MCF 10A (cell line): ENCODE data around the gene SHROOM3. TPM values are rescaled to one million over a fixed set of nuclear protein-coding genes. Genes with fewer than 3 reads are reported as not detected.
"Not testable (repeated sequence)": the region's sequence is repeated elsewhere in the genome, so short reads cannot be mapped to it uniquely, and the experiment has no call there.

Source experiments
- BruUV-seq: library from RNA; stranded (reverse); fragments of 400-500 nt; replicated peaks from 2 replicates; lab custom pipeline; 2021; lab: Mats Ljungman, UMichigan
- CTCF ChIA-PET: fragments of 300-600 bp; sonication (Branson Sonifier 250); formaldehyde crosslinking; extraction: SDS; loops from one replicate; lab custom pipeline; 2021; ENCODE audit warnings: antibody characterized with exemption, inconsistent platforms; lab: Yijun Ruan, JAX
- POLR2A ChIA-PET: fragments of 300-600, 350-650 bp; sonication (Branson Sonifier 250); formaldehyde crosslinking; extraction: SDS; loops from one replicate; lab custom pipeline; 2020; ENCODE audit warnings: antibody characterized with exemption, inconsistent platforms; lab: Yijun Ruan, JAX
- DNase-seq: peaks from one replicate; pipeline ENCODE4 v3.0.0-alpha.2; 2018; ENCODE audit not compliant: unreplicated experiment
- H3K27ac Mint-ChIP-seq: one replicate; pipeline ENCODE4 v1.8.0; 2022; ENCODE audit warnings: mild to moderate bottlenecking, low read depth, mixed read lengths; ENCODE audit not compliant: unreplicated experiment
- H3K27me3 Mint-ChIP-seq: one replicate; pipeline ENCODE4 v1.8.0; 2022; ENCODE audit warnings: mixed read lengths; ENCODE audit not compliant: insufficient read depth, unreplicated experiment
- H3K36me3 Mint-ChIP-seq: one replicate; pipeline ENCODE4 v1.8.0; 2022; ENCODE audit warnings: mild to moderate bottlenecking, moderate library complexity, mixed read lengths; ENCODE audit not compliant: insufficient read depth, unreplicated experiment
- H3K4me1 Mint-ChIP-seq: one replicate; pipeline ENCODE4 v1.8.0; 2022; ENCODE audit warnings: mixed read lengths; ENCODE audit not compliant: insufficient read depth, unreplicated experiment
- H3K4me3 Mint-ChIP-seq: one replicate; pipeline ENCODE4 v1.8.0; 2022; ENCODE audit warnings: mild to moderate bottlenecking, moderate library complexity, mixed read lengths; ENCODE audit not compliant: unreplicated experiment
- H3K9me3 Mint-ChIP-seq: one replicate; pipeline ENCODE4 v1.8.0; 2022; ENCODE audit warnings: mixed read lengths; ENCODE audit not compliant: unreplicated experiment
- intact Hi-C: fragments of 100-400 bp; cut with micrococcal nuclease; formaldehyde crosslinking; loops from 2 replicates; pipeline ENCODE4 v1.14.1; 2022
- total RNA-seq: library from RNA; stranded (reverse); gene quantifications from 2 replicates; pipeline ENCODE4 v1.2.3, GENCODE V29; 2022
- TF ChIP-seq, protein P1 (sequence below): fragments of 200-600 bp; IDR thresholded peaks from one replicate; pipeline ENCODE4 v1.8.0; 2022; ENCODE audit warnings: antibody characterized with exemption, mild to moderate bottlenecking; ENCODE audit not compliant: unreplicated experiment

Gene SHROOM3
- total RNA-seq, 1 experiment from 2014 or later: 20.7 TPM

DNA sequence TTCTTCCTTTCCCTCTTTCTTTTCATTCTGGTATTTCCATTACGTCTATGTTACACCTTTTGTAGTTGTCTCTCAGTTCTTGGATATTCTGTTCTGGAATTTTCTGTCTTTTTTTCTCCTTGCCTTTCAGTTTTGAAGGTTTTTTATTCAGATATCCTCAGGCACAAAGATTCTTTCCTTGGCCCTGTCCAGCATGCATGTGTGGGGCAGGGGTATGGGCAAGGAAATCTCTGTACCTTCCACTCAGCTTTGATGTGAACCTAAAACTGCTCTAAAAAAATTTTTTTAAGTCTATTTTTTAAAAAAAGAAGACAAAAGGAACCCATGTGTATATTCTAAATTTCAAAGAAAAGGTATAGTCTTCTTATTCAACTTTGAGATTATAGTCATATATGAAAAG, 282.4 kb downstream of the SHROOM3 start:
- DNase-seq: no peak
- no TSS peak for BruUV-seq
- Mint-ChIP-seq H3K4me3 (no peak overlapping the region), H3K36me3 (peaks cover 17% of the 10 kb centered on the region), H3K9me3 (no peaks in the 10 kb centered on the region), H3K4me1 (peaks cover 26% of the 10 kb centered on the region), H3K27me3 (no peaks in the 10 kb centered on the region), H3K27ac (no peak overlapping the region)
- CTCF ChIA-PET: no interaction called here
- intact Hi-C loops: no loop called here
- POLR2A ChIA-PET: interaction anchor here (0.6 to 0.9 kb wide), 3 partner anchors 13 to 387 kb away, joined by 3 to 4 read pairs (median 4); no protein-coding TSS in a partner anchor
- TF ChIP-seq, protein P1, sequence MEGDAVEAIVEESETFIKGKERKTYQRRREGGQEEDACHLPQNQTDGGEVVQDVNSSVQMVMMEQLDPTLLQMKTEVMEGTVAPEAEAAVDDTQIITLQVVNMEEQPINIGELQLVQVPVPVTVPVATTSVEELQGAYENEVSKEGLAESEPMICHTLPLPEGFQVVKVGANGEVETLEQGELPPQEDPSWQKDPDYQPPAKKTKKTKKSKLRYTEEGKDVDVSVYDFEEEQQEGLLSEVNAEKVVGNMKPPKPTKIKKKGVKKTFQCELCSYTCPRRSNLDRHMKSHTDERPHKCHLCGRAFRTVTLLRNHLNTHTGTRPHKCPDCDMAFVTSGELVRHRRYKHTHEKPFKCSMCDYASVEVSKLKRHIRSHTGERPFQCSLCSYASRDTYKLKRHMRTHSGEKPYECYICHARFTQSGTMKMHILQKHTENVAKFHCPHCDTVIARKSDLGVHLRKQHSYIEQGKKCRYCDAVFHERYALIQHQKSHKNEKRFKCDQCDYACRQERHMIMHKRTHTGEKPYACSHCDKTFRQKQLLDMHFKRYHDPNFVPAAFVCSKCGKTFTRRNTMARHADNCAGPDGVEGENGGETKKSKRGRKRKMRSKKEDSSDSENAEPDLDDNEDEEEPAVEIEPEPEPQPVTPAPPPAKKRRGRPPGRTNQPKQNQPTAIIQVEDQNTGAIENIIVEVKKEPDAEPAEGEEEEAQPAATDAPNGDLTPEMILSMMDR: no peak

DNA sequence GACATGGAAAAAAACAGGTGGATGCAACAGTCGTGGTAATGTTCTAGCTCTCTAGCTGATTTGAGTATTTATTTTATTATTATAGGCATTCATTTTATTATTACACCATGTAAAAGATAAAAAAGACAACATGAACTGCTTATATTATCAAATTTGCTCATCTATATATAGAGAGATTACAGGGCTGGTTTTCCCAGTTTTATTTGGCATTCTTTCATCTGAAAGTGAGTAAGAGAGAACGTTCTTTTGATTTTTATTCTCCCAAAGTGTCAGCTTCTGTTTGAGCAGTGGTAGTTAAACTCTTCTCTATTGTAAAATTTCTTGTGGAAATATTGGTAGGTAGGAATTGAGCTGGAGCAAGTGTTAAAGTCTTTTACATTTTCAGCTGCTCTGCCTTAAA, 283.0 kb downstream of the SHROOM3 start:
- intact Hi-C loops: no loop called here
- H3K36me3 Mint-ChIP-seq: peaks cover 11% of the 10 kb centered on the region
- TF ChIP-seq, protein P1: no peak
- no peaks in the 10 kb centered on the region for H3K9me3 Mint-ChIP-seq
- peaks cover 26% of the 10 kb centered on the region for H3K4me1 Mint-ChIP-seq
- BruUV-seq: no TSS peak
- H3K4me3 Mint-ChIP-seq: no peak overlapping the region
- no peaks in the 10 kb centered on the region for H3K27me3 Mint-ChIP-seq
- POLR2A ChIA-PET: interaction anchor here (0.6 to 1.1 kb wide), 3 partner anchors 14 to 386 kb away, joined by 3 to 5 read pairs (median 4); no protein-coding TSS in a partner anchor
- CTCF ChIA-PET: no interaction called here
- peak overlapping the region; percentile 47 for H3K27ac Mint-ChIP-seq
- no peak for DNase-seq

DNA sequence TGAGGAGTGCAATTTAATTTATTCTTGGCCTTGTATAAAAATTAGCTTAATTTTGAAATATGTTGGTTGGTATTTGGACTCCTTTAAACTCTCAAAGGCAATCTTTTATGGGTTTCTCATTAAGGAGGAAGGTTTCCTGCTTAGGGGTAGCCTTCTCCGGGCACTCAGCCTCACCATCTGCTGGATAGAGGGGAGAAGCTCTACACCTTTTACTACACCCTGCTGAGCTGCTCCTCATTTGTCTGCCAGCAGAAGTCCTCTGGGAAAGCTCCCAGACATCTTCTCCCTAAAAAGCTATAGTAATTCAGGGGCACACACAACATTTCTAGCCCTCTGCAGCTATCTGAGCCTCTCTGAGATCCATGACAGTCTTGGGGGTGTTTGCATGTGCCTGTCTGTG, 283.8 kb downstream of the SHROOM3 start:
- peak overlapping the region; percentile 47 for H3K27ac Mint-ChIP-seq
- TF ChIP-seq, protein P1: no peak
- ChIA-PET POLR2A (interaction anchor here (1.1 kb wide), 2 partner anchors 15 to 28 kb away, joined by 3 to 5 read pairs; no protein-coding TSS in a partner anchor), CTCF (interaction anchor here (0.6 kb wide), 1 partner anchor 70 kb away, joined by 3 read pairs; no protein-coding TSS in a partner anchor)
- H3K36me3 Mint-ChIP-seq: peaks cover 11% of the 10 kb centered on the region
- intact Hi-C loops: no loop called here
- H3K9me3 Mint-ChIP-seq: no peaks in the 10 kb centered on the region
- H3K27me3 Mint-ChIP-seq: no peaks in the 10 kb centered on the region
- H3K4me3 Mint-ChIP-seq: no peak overlapping the region
- DNase-seq: no peak
- H3K4me1 Mint-ChIP-seq: peaks cover 33% of the 10 kb centered on the region
- no TSS peak for BruUV-seq

DNA sequence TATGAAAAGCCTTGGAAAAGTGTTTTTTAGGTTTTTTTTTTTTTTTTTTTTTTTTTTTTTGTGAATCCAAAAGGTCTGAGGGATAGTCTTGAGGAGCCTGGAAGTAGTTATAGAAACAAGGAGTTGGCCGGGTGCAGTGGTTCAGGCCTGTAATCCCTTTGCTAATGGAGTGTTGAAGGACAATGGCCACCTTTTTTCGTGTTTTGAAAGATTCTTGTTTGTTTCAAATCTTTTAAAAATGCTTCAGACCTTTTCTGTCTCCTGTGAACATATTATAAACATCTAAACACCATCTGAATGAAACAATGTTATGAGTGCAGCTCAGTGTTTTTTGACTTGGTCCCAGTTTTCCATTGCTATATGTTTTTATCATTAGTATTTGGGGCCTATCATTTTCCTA, 285.1 kb downstream of the SHROOM3 start:
- Mint-ChIP-seq H3K9me3 (no peaks in the 10 kb centered on the region), H3K4me1 (peaks cover 36% of the 10 kb centered on the region), H3K27me3 (no peaks in the 10 kb centered on the region), H3K27ac (no peak overlapping the region), H3K4me3 (no peak overlapping the region), H3K36me3 (peaks cover 6% of the 10 kb centered on the region)
- POLR2A ChIA-PET: interaction anchor here (0.5 kb wide), 1 partner anchor 134 kb away, joined by 3 read pairs; no protein-coding TSS in a partner anchor
- CTCF ChIA-PET: interaction anchor here (4.9 kb wide), 1 partner anchor 12 kb away, joined by 26 read pairs; no protein-coding TSS in a partner anchor
- BruUV-seq: no TSS peak
- TF ChIP-seq, protein P1: no peak
- no peak for DNase-seq
- intact Hi-C loops: no loop called here

DNA sequence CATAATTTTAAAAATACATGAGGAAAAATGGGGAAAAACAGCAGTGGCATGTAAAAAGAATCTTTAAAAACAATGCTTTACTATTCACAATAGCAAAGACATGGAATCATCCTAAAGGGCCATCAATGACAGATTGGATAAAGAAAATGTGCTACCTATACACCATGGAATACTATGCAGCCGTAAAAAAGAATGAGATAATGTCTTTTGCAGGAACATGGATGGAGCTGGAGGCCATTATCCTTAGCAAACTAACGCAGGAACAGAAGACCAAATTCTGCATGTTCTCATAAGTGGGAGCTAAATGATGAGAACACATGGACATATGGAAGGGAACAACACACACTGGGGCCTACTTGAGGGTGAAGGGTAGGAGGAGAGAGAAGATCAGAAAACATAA, 287.1 kb downstream of the SHROOM3 start:
- H3K27me3 Mint-ChIP-seq, DNase-seq, BruUV-seq, H3K36me3 Mint-ChIP-seq, intact Hi-C loops, H3K9me3 Mint-ChIP-seq, H3K27ac Mint-ChIP-seq, H3K4me3 Mint-ChIP-seq: not testable (repeated sequence)
- peaks cover 36% of the 10 kb centered on the region for H3K4me1 Mint-ChIP-seq
- ChIA-PET POLR2A (interaction anchor here (1.1 to 2.1 kb wide), 3 partner anchors 9 to 415 kb away, joined by 3 to 9 read pairs (median 3); no protein-coding TSS in a partner anchor), CTCF (interaction anchor here (0.5 to 4.9 kb wide), 5 partner anchors 10 to 427 kb away, joined by 3 to 26 read pairs (median 4); no protein-coding TSS in a partner anchor)
